Body of pancreas (tissue), 4 donors: Measurements from ENCODE around the gene SLC6A7.

Source experiments
- CTCF ChIP-seq, 7 experiments: fragments of 450-650 bp in 4 of 7; fragments of 200-600 bp in 3 of 7; sonication (generic) in 3 of 7; IDR thresholded peaks; one replicate each; pipeline ENCODE4 v1.5.1; 2016 to 2019; ENCODE audit warnings: antibody characterized with exemption in 7 of 7
- POLR2A ChIP-seq, 3 donors: fragments of 450-650 bp; IDR thresholded peaks; one replicate each; pipeline ENCODE4 v1.6.1; 2016; ENCODE audit warnings: antibody characterized with exemption in 3 of 3, mild to moderate bottlenecking in 2 of 3

- TF ChIP-seq CTCF (IDR thresholded peaks at IDR 0.05) (no peak), POLR2A (IDR thresholded peaks at IDR 0.05) (no peak)
Measured at GRCh38 chr5:150144246-150144801, 45.5 kb upstream of the SLC6A7 start.
